SK-N-SH treated with all-trans-retinoic acid at 6 μM for 48 hours (cell line): ENCODE measurements around the gene P3H3.

ENCODE experiments used
- CSDC2 ChIP-seq: fragments of 250-450 bp; sonication (Bioruptor Pico); IDR thresholded peaks from 2 replicates; pipeline ENCODE4 v1.5.0; 2020; ENCODE audit warnings: mild to moderate bottlenecking, moderate library complexity
- ISL1 ChIP-seq: fragments of 250-450 bp; sonication (Bioruptor Pico); IDR thresholded peaks from 2 replicates; pipeline ENCODE4 v2.1.2; 2022; ENCODE audit warnings: mild to moderate bottlenecking, moderate library complexity
- PATZ1 ChIP-seq: fragments of 250-450 bp; sonication (Bioruptor Pico); IDR thresholded peaks from 2 replicates; pipeline ENCODE4 v1.8.0; 2020; ENCODE audit warnings: mild to moderate bottlenecking, moderate library complexity, borderline replicate concordance
- TCF4 ChIP-seq: fragments of 250-450 bp; sonication (Bioruptor Pico); IDR thresholded peaks from 2 replicates; pipeline ENCODE4 v1.8.0; 2021; ENCODE audit warnings: mild to moderate bottlenecking, moderate library complexity, borderline replicate concordance
- ZC3H10 ChIP-seq: fragments of 250-450 bp; sonication (Bioruptor Pico); IDR thresholded peaks from 2 replicates; pipeline ENCODE4 v1.5.1; 2021; ENCODE audit warnings: mild to moderate bottlenecking, moderate library complexity
- ZFP3 ChIP-seq: fragments of 250-450 bp; sonication (Bioruptor Pico); IDR thresholded peaks from 2 replicates; pipeline ENCODE4 v1.5.0; 2020; ENCODE audit warnings: mild to moderate bottlenecking, moderate library complexity
- ZFP30 ChIP-seq: fragments of 450-650 bp; formaldehyde crosslinking; IDR thresholded peaks from 2 replicates; pipeline ENCODE4 v1.5.0; 2022; ENCODE audit warnings: mild to moderate bottlenecking, moderate library complexity
- ZNF565 ChIP-seq: fragments of 450-650 bp; formaldehyde crosslinking; conservative IDR thresholded peaks from 2 replicates; pipeline ENCODE4 v1.5.0; 2020; ENCODE audit warnings: low read depth, mild to moderate bottlenecking, moderate library complexity

GRCh38 chr12:6883683-6884082 lies 55.5 kb downstream of the P3H3 start:
- TF ChIP-seq PATZ1 (CRISPR knock-in tag): no peak
- TF ChIP-seq TCF4 (CRISPR knock-in tag): no peak
- TF ChIP-seq ZC3H10 (CRISPR knock-in tag): no peak
- TF ChIP-seq ZFP30 (CRISPR knock-in tag): no peak
- TF ChIP-seq ZNF565 (CRISPR knock-in tag): no peak
- TF ChIP-seq ZFP3 (CRISPR knock-in tag): no peak
- no peak for TF ChIP-seq CSDC2 (CRISPR knock-in tag)
- no peak for TF ChIP-seq ISL1 (CRISPR knock-in tag)
